ENCODE results near the gene CD300E.
"Not testable (repeated sequence)": the region's sequence is repeated elsewhere in the genome, so short reads cannot be mapped to it uniquely, and the experiment has no call there.

The CD300E gene

GRCh38 chr17:74598346-74599022 is 25.1 kb downstream of the CD300E start:
- no peak for DNase-seq (ENCODE audit: low read depth)

GRCh38 chr17:74597069-74597790 is 26.3 kb downstream of the CD300E start:
- DNase-seq (ENCODE audit: low read depth), result no peak

GRCh38 chr17:74595037-74595750 is 28.3 kb downstream of the CD300E start:
- DNase-seq (ENCODE audit: low read depth), result no peak

- no peak for DNase-seq (ENCODE audit: low read depth)
Measured at GRCh38 chr17:74592087-74592990, 31.2 kb downstream of the CD300E start, which contains the start of gene CD300LD. CD300LD (minus strand) TSS chr17:74592283; CDS start chr17:74592202, 81 bp downstream.

GRCh38 chr17:74591503-74591902 is 32.0 kb downstream of the CD300E start:
- no peak for DNase-seq (ENCODE audit: low read depth)

DNA sequence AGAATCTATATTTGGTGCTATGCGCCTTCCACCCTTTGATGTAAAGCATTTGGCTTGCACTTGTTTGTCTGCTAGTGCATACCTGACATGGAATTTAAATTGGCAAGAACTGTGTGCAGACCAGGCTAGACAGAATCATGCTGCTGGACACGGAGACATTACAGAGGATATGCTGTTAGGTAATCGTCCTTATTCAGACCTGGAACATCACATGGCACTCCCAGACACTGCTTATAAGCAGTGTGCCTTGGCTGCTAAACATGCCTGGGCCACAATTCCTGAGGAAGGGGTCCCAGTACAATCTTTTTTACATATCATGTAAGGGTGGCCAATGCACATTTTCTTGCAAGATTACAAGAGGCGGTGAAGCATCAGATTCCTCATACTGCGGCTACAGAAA is 37.8 kb downstream of the CD300E start:
- no peak for DNase-seq (ENCODE audit: low read depth)

DNA sequence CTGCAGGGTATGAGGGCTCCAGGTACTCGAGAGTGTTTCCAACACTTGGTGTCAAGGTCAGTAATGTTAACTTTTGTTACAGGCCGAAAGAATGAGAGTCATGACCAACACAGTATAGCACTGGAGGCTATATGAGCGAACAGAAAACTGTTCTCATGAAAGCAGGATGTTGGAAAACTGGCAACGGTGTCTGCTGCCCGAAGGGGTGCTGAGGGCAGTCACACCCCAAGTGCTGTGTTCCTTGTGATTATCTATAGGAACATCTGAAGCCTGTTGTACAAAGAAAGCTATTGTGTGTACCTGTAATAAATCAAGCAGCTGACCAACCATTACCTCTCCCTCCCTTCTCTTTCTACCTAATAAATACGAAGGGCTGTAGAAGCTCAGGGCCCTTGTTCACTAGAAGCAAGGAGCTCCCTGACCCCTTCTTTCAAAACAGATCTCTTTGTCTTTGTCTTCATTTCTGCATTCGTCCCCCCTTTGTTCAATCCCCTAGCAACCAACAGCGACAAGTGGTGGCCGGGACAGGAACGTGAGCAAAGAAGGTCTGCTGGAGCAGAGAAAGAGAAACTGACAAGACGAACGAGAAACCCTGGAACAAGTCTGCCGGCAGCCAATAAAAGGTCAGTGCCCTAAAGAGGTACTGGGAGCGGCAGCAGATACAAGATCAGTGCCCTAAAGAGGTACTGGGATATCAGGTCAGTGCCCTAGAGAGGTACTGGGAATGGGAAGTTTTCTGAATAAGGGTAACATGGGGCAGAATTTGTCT is 39.1 kb downstream of the CD300E start:
- DNase-seq (ENCODE audit: low read depth), result no peak

DNA sequence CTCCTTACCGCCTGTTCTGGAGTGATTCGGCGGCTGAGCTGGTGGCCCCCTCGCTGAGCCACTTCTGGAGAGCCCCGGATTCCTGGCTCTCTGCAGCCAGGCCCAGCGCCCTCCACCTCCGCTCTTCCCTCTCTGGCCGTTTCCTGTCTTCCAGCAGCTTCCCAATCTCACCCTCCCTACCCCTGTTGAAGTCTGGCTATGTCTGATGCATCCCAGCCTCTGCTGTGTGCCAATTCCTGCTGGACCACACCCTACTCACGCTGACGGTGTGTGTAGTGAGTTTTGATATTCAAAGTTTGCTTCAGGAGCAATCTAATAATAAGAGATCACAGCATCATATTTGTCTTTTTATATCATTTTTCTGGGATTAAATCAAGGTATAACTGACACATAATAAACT is 40.9 kb downstream of the CD300E start:
- no peak for DNase-seq (ENCODE audit: low read depth)

DNA sequence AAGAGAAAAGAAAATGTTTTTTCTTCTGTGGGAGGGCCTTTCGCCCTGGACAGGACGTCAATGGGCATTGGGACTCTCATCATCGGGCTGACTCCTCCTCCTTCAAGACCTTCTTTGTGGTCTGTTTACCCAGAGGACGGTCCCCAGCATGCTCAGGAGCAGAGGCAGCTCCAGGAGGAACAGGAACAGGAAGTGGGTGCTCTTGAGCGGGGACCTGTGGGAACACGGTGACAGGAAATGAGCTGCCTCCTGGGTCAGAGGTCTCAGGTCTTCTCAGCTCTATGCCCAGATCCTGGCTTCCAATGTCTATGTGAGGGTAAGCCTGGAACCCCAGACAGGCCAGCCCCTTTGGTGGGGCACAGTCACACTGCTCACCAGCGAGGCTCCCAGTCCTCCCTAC is 43.6 kb downstream of the CD300E start:
- DNase-seq (ENCODE audit: low read depth), result no peak

DNA sequence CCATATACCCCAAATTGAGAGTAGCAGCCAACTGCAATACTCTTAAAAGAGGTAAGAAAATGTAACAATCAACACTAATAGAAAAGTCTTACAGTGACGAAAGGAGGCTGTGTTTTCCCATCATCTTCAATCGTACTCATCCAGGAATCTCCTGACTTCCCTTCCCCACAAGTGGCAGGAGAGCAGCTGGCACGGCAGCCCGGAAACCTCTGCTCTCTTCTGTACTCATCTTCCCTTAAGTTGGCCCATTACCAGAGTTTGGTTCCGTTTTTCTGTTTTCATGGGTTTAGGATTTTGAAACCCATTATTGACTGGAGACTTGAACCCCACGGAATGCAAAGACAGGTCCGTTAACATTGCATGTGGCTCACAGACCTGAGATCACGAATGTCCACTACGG is 44.6 kb downstream of the CD300E start:
- DNase-seq (ENCODE audit: low read depth), result no peak

DNA sequence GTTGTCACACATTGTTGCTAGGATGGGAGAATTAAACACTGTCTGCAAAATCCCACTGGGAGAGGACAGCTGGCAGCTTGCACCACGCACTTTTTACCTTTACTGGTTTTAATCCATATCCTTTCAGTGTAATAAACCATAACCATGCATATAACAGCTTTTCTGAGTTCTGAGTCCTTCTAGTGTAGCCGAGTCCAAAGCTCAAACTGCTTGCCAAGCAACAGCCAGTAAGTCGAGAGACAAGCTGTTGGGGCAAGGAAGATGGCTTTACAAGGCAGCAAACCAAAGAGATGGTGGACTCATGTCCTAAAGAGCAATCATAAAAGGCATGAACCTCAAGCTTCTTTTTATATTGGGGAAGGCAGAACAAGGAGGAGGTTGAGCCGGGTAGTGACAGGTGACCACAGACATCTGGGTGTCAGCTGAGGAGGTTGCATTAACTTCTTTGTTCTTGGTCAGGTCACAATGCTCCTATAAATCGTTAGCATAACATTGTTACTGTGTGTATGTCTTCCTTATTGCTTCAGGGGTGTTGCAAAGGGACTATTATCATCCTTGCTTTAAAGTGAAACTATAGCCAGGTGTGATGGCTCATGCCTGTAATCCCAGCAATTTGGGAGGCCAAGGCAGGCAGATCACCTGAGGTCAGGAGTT is 48.9 kb downstream of the CD300E start:
- no peak for DNase-seq (ENCODE audit: low read depth)

- not testable (repeated sequence) for DNase-seq (ENCODE audit: low read depth)
Measured at GRCh38 chr17:74573635-74574034, 49.9 kb downstream of the CD300E start.

- DNase-seq (ENCODE audit: low read depth), result no peak
Measured at GRCh38 chr17:74573169-74573568, 50.4 kb downstream of the CD300E start.

- no peak for DNase-seq (ENCODE audit: low read depth)
Measured at GRCh38 chr17:74571621-74572270, 51.8 kb downstream of the CD300E start.

DNA sequence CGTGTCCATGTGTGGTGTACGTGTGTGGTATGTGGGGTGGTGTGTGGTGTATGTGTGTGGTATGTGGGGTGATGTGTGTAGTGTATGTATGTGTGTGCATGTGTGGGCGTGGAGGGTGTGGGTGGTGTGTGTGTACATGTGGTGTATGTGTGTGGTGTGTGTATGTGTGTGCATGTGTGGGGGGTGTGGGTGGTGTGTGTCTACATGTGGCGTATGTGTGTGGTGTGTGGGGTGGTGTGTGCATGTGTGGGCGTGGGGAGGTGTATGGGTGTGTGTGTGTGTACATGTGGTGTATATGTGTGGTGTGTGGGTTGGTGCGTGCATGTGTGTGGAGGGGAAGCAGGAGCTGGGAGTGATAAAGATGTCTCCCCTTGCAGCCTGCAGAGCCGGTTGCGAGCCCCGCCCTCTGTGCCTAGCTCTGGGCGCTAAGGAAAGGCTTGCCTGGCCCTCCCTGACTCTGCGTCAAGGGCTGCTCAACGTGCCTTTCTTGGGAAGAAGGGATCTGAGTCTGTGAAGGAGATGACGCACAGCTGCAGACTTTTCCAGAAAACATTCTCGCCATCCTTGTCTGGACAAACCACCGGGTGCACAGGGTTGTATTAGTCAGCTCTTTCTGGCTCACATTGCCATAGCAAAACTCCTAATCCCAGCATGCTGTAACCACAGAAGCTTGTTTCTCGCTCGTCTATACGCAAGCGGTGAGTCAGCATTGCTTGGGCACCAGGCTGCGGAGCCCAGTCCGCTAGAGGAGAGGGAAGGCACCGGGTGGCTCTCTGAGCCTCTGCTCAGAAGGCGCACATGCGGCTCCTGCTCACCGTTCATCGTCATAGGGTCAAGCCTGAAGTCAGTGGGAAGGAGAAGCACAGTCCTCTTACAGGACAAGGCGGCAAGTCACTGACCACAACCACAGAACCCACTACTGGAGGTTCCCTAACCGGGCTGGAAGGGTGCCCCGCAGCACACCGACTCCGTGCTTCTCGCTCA is 54.2 kb downstream of the CD300E start:
- DNase-seq (ENCODE audit: low read depth), result peak; percentile 10

DNA sequence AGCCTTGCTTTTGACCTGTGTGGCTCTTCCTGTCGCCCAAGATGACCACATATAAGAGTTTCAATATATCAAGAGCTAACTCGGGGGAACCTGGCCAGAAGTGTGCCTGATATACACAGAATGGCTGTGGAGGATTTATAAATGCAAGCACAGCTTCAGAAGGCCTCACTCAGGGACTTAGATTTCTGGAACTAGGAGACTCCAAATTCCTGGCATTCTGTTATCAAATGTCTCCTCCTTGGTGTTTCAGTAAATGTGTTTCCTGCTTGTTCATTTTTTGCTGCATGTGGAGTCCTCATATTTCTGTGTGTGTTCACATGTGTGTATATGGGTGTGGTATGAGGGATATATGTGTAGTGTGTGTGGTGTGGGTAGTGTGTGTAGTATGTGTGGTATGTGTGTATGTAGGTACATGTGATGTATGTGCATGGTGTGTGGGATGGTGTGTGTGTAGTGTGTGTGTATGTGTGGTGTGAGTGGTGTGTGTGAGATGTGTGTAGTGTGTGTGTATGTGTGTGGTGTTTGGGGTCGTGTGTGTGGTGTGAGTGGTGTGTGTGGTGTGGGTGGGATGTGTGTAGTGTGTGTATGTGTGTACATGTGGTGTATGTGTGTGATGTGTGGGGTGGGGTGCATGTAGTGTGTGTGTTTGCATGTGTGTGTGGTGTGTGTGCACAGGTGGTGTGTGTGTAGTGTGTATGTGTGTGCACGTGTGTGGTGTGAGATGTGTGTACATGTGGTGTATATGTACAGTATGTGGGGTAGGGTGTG is 55.2 kb downstream of the CD300E start:
- no peak for DNase-seq (ENCODE audit: low read depth)

GRCh38 chr17:74567397-74567796 is 56.1 kb downstream of the CD300E start, which contains the start of gene CD300H:
CD300H (minus strand) TSS chr17:74567509.
- DNase-seq (ENCODE audit: low read depth), result no peak

- no peak for DNase-seq (ENCODE audit: low read depth)
Measured at GRCh38 chr17:74566132-74566753, 57.3 kb downstream of the CD300E start.

All from fibroblast of the conjunctiva (primary cell).